COLO829 (cell line): ENCODE results near the gene NFIA.

ENCODE experiments used
- DNase-seq: peaks from one replicate; pipeline ENCODE4 v3.0.0; 2012; ENCODE audit warnings: low spot score

Gene NFIA

DNA sequence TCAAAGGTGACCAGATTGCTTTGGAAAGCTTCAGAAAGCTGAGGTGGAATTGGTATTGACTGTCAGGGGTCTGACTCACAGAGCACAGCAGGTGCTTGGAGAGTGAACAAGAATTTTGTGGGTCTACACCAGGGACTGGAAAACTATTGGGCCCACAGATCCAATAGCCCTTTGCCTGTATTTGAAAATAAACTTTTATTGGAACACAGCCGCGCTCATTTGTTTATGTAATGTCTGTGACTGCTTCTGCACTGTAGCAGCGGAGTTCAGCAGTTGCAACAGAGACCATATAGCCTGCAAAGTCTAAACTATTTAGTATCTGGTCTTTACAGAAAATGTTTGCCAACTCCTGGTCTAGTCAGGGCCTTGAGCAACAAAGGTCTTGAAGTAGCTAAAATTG lies 315.6 kb downstream of the NFIA start:
- DNase-seq, result no peak

DNA sequence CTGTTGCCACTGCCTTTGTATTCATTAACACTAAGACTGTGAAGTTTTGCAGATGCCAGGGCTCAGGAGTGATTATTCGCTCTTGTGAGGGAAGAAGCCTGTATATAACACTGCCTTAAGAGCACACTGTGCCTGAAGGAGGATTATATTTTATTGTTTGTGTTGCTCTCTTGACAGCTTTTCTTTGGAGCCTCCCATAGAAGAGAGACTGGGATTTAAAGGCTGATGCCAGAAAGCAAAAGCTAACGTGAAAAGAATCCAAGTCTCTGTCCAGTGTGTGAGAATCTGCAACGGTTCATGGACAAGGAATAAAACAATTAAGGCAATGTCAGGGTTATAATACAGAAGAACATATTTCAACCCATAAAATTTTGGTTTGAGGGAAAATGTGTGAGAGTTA lies 316.8 kb downstream of the NFIA start:
- no peak for DNase-seq

DNA sequence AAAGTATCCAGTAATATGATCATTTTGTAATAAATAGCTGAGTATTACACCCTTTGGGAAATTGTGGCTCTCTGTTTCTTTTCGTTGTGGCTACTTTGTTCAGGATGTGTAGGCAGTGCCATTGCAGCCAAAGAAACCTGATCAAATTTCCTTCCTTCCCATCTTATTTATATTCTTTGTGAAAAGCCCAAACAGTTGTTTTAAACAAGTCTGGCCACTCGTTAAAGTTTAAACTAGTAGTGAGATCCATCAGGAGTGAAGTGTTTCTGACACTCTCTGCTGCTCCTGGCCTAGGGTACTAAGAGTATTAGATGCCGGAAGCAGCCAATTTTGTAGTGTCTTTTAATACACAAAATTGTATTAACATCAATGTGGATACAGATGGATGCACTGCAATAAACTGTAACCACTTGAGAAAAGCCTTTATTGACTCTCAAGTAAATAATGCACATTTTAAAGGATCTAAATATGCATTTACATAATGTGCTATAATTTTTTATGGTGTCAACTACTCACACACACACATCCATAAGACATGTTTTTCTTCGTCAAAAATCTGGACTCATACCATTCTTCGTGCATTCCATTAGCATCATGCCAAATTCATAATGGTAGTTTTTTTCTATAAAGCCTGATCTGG lies 317.9 kb downstream of the NFIA start:
- DNase-seq, result no peak

DNA sequence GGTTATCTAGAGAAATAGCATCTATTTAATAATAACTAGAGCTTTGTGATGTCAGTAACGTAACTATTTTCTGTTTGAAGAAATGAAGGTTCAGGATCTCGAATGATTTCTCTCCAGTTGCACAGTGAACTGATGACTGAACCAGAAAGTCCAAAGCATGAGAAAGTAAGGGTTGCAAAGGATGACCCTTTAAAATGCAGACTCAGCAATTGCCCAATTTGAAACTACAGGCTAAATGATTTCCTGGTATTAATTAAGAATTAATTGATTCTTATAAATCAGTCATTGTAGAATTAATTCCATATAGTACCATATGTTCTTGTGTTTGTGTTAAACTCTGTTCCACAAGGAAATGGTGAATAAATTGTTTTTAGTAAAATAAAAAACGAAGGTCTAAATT lies 318.6 kb downstream of the NFIA start:
- no peak for DNase-seq

DNA sequence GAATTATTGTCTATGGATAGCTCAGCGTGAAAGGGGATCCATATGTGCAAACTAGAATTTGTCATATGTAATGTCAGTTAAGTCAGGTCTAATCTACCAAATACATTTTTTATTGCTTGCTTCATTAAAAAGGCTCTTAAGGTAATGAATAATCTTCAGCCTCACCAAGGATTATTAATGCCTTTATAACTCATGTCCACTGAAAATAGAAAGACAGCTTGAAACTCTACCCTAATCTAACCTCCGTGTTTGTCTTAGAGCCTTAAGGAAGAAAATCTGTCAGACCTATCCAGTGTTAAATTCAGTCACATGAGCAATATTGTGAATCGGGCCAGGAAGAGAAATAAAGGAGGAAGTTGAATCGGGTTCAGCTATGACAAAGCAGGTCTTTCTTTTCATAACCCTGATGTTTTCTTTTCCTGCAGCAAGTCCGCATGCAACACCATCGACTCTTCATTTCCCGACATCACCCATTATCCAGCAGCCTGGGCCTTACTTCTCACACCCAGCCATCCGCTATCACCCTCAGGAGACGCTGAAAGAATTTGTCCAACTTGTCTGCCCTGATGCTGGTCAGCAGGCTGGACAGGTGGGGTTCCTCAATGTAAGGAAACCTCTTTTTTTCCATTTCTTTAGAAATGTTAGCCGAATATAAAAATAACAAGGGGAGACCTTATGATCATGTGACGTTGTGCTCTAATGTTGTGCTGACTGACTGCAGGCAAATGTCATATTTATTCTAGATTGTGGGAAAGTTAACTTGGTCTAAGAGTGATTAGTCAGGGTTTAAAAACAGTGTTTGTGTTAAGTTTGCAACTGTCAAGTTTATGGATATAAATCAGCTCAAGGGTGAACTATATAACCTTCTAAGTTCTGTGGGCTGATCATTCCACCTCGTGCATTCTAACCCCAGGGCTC lies 321.6 kb downstream of the NFIA start:
- peak; percentile 70 for DNase-seq

DNA sequence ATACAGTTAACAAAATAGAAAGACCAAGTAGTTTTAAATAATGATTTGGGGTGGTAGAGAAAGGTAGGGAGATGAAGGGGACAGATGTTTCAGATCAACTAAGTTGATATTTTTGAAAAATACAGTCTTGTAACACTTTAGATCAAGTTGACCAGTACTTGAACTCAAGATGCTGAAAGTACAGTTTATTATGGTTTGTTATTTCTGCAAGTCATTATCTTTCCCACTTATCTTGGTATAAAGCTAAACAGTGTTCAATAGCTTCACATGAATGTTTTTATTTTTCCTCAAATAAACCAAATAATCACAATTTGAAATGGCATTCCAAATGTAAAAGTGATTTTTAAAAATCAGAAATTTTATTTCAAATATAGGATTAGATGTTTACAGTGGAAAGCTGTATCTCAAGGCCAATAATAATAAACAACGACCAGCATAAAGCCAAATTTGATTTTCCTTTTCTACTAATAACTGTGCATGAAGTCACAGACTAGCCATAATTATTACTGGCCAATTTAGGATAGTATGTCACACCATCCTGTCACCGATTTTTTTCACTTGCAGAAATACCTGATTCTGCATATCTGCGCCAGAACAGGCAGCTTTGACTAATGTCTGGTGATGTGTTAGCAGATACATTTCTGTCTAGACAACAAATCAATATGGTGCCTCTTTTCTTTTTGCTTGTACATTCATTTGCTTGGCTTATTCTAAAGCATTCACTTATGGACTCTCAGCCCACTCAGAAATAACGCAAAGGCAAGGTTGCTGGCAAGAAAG lies 322.4 kb downstream of the NFIA start:
- DNase-seq, result no peak

DNA sequence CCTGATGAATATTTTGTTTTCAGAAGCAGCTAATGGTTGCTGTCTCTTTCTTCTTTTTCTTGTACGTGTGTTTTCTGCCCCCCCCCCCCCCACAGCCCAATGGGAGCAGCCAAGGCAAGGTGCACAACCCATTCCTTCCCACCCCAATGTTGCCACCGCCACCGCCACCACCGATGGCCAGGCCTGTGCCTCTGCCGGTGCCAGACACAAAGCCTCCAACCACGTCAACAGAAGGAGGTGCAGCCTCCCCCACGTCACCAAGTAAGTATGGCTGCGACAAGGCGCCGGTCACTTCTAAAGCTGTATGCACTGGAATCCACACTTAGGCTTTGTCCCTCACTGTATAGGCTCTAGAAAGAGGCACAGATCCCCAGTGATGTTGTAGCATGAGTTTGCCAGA lies 324.1 kb downstream of the NFIA start:
- no peak for DNase-seq

DNA sequence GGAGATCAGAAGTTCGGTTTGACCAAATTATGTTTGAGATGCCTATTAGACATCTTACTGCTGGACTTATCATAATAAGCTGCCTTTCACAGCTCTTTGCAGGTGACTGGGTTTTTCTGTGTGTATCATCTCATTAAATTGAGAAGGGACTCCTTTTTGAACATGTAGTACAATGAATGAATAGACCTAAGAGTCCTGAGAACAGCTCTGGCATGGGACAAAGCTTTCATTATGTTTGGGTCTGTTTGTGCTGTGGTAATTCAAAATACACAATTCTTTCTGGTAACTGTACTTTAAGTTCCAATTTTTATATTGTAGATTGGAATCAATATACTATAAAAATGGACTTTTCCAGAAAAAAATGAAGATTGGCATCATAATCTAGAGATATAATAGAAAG lies 330.2 kb downstream of the NFIA start:
- no peak for DNase-seq

DNA sequence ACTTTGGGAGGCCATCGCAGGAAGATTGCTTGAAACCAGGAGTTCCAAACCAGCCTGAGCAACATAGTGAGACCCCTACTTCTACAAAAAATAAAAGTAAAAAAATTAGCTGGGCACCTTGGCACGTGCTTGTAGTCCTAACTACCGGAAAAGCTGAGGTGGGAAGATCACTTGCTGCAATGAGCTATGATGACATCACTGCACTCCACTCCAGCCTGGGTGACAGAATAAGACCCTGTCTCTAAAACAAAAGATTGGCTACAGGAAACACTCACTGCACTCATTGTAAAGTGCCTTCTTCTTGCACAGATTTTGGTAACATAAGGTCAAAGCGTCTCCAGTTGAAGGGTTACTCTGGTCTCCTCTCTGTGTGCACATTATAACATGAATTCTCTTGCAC lies 336.8 kb downstream of the NFIA start:
- DNase-seq, result no peak

DNA sequence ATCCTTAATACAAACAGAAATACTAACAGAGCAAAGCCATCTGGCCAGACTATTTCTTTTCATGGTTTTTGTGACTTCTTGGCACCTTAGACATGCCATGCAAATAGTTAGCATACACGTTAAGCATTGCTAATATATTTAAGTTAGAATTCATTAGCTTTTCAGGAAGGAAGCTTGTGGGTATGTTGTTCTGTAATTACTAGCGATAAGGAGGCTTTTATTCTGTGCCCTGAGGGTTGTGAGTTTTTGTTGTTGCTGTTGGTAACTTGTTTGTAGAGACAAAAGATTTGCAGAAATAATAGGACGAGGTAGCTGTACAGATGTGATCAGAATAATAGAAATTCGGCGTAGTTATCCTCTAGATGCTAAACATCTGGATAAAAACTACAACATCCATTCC lies 337.3 kb downstream of the NFIA start:
- no peak for DNase-seq

DNA sequence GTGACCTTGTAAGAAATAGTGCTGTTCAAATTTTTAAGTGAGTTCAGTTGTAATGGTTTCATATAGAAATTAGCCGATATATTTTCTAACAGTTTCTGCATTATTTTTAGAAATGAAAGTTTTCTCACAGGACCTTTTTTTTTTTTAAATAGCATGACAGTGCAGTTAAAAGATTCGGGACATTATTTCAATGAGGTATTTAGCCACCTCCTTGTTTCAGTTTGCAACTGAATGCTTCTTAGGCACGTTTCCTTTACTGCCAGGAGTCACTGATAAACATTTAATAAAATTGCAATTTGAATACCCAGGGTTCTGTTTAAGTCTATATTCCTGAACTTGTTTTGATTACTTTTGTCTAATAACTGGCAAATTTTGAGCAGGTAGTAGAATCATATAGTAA lies 337.9 kb downstream of the NFIA start:
- DNase-seq, result no peak

DNA sequence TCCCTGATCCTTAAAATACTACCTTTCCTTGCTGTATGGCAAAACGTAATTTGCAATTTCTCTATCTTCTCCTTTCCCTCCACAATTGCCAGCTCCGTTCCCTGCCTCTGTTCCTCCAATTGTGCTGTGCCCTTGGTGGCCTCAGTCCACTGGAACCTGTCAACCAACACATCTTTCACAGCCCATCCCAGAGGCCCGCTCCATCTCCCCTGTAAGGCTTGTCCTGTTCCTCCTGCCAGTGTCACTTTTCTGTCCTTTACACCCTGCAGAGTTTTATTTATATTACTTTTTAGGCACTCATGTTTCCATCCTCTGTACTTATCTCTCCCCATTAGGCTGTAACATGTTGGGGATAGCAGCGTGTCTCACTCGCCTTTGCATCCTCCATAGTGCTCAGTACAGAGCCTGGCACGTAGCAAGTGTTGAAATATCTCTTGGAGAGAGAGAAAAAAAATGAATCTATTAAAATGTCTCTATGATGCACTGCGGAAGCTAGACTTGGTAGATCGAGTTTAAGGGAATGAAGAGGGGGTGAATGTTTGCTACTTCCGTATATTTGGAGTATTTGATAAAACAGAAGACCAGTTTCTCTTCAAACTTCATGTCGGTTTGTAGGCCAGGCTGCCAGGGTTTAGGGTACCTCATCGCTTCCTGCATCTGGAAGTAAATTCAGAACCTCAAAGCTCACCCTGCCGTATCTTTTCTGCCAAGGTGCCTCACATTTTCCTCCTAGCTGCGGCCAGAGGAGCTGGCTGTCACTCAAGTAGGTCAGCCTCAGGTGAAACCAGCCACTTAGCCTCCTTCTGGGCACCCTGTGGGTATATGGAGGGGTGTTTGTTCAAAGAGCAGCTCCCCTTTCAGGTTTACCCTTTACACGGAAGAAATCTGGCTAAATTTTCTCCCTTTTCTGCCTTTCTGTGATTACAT lies 338.8 kb downstream of the NFIA start:
- no peak for DNase-seq

DNA sequence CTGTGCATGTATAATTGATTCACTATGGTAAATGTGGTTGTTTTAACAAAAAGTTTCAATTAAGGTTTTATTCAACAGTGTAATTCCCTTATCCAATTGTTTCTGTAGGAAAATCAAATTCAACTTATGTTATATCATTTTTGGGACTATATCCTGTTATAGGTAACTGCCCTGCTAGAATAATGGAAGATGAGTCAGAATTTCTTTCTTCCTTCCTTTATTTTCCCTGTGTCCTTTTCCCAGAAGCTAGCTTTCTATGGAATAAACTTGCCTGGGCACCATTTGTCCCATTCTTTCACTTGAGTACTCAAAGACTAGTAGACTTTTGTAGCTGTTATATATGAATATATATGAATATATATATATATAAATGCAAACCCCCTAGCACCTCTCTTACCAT lies 341.3 kb downstream of the NFIA start:
- no peak for DNase-seq

DNA sequence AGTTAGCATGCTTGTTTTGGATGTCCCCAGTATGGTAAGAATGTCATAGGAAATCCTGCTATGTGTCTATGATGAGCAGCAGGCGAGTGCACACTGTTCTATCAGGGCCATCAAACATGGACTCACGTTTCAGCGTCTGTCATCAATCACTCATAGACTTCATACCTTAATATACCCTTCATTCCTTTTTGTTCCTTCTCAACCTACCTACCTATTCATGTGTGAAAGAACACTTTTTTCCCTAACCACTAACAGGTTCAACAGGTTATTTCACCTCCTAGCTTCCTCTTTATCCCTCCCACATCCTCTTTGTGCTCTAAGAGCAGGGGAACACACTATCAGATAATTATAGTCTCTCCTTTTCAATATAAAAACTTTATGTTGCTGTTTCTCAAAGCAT lies 342.0 kb downstream of the NFIA start:
- DNase-seq, result no peak

DNA sequence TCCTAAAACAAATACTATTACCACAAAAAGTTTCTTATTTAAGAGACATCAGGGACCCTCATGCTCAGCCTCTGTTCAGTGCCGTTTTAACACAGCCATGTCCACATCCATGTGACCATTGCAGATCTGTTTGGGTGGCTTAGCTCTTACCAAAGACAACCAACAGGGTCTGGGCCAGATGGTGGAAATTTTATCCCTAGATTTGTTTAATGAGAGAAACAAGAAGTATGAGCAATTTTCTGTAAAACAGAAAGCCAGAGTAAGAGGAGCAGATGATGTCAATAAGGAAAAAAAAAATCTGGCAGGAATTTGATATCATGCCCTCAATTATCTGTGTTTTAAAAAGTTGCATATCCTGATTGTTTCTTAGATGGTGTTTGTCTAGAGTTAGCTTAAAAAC lies 342.7 kb downstream of the NFIA start:
- no peak for DNase-seq

DNA sequence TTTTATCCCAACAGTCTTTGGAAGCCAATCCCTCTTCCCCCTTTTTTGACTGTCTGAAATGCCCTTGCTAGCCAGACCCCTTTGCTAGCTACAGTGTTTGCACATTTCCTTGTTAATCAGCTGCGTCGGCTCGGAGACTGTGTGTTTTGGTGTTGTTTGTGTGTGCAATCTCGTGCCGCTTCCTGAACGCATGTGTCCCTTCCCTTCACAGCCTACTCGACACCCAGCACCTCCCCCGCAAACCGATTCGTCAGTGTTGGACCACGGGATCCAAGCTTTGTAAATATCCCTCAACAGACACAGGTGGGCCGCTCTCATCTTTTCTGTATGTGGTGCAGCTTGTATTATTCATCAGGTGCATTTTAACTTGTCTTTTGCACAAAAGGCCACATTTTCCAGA lies 343.9 kb downstream of the NFIA start:
- DNase-seq, result no peak

DNA sequence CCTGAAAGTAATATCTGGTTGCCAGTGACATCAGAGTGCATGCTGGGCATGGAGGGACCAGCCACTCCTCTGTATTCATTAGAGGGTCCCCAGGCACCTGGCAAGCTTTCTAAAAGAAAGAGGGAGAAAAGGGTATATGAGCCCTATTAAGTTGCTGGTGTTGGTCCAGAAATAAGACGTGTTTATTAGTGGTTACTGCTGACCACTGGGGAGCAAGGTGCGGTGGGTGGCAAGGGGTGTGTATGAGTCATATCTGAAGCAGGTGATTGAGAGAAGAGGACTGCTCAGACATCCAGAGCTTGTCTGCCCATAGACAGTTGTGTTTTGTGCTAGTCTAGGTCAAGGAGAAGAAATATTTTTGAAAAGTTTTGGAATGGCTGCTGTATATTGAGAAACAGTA lies 344.5 kb downstream of the NFIA start:
- no peak for DNase-seq

DNA sequence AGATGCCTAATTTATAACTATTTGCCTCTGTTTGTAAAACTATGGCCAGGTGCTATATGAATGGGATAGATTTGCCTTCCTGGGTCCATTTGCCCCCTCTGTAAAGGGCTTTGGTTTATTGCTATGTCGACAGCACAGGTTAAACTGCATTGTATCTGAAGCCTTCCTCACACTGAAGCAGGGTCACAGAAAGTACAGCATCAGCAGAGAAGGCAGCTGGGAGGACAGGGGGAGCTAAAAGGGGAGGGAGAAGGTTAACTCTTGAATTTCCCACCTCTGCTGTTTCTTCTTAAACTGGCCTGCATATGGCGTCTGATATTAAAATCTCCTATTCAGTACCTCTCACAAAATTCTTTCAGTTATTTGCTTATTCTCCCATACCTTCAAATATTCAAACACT lies 345.1 kb downstream of the NFIA start:
- DNase-seq, result no peak

DNA sequence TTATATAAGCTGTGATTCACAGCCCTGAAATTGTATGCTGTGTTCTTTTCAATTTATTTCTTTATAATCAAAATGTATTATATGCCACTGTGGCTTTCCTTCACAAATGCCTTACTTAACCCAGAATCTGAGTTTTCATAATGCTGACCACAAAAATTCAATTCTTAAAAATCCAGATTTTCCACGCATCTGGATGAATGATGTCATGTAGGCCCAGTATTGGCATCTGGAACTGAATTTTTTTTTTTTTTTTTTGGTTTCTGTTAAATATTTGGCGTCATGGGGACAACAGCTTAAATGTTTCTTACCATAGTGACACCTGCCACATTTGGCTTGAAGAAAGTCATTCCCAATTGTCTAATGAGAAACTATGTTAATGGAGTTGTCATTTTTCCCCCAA lies 345.8 kb downstream of the NFIA start:
- no peak for DNase-seq

DNA sequence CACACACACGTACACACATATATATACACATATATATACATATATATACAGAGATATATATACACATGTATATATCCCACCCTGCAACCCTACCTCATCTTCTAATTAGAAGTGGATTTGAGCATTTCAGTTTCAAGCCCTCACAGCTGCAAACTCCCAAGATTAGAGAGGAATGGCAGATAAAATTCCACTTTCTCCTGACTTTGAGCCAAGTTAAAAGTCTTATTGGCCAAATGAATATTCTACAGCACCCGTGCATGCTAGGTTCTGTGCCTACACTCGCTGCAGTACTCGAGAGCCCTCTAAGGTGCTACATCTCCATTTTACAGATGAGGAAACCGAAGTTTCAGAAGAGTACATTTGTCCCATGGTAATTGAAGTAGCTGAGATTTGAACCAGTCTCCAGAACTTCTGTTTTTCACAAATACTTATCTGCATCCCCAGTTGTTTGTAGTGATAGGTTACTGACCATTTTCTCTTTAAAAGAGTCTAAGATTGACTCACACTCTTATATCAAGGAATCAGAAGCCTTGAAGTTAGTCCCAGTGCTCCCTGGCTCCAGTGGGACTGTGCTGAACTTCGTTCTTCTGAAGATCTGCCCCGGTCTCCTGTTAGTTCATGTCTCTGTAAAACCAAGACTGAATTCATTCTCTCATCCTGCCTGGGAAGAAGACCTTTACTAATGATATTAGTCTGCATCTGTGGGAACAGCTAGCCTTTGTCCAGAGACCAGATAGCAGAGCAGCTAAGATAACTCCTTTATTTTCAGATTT lies 350.4 kb downstream of the NFIA start:
- peak; percentile 46 for DNase-seq

DNA sequence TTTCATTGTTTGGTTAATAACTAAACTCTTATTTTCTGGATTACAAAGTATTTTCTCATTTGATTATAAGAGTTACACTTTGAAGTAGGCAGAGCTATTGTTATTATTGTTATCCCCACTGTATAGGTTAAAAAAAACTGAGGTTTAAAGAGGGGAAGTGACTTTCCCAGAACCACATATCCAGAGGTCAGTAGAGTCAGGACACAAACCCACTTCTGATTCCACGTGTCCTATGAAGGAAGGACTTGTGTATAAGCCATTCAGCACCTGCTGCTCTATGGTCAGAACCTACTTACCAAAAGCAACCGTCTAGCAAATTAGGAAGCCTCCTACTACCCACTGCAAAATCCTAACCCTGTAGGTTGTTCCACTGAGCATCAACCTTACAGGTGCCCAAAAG lies 351.3 kb downstream of the NFIA start:
- no peak for DNase-seq
